ENCODE data around the gene KRT20. TPM values are rescaled to one million over a fixed set of nuclear protein-coding genes. Genes with fewer than 3 reads are reported as not detected.

KRT20 gene, protein sequence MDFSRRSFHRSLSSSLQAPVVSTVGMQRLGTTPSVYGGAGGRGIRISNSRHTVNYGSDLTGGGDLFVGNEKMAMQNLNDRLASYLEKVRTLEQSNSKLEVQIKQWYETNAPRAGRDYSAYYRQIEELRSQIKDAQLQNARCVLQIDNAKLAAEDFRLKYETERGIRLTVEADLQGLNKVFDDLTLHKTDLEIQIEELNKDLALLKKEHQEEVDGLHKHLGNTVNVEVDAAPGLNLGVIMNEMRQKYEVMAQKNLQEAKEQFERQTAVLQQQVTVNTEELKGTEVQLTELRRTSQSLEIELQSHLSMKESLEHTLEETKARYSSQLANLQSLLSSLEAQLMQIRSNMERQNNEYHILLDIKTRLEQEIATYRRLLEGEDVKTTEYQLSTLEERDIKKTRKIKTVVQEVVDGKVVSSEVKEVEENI
- total RNA-seq (2012; rRNA removed) (not detected in 2 replicates), polyA plus RNA-seq (2012; rRNA removed) (not detected in 2 replicates), Bru-seq, nascent RNA (not detected), BruChase-seq, experiment 1, labeled RNA remaining after a 6-hour chase (not detected), BruChase-seq, experiment 2, labeled RNA remaining after a 2-hour chase (not detected)
- polyA plus RNA-seq (2012; cell fraction: cytosol; rRNA removed), result not detected in 2 replicates
- not detected in 2 replicates for polyA plus RNA-seq (2012; cell fraction: nucleus; rRNA removed; ENCODE audit: low replicate concordance)
- long read RNA-seq, result 0 reads

DNA sequence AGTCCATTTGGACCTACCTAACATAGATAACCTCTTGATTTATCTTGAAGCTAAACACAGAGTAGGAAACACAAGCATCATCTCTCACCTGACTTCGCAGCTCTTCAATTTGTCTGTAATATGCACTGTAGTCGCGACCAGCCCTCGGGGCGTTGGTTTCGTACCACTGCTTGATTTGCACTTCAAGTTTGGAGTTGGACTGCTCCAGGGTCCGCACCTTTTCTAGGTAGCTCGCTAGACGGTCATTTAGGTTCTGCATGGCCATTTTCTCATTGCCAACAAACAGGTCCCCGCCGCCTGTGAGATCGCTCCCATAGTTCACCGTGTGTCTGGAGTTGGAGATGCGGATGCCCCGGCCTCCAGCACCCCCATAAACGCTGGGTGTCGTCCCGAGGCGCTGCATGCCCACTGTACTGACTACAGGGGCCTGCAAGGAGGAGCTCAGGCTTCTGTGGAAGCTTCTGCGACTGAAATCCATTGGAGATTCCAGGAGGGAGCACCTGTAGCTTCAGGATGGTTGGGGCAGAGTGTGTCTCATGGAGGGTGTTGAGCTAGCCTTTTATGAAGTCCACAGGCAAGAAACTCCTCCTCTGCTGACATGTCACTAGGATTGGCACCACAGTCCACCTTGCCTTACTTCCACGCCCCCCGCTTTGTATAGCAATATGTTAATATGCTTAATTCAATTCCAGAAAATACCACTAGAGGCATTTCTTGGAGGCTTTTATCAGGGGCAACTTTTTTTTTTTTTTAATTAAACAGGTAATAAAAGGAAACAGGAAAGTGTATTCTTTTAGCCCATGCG, at the start of gene KRT20:
KRT20 (minus strand) TSS at position 535 of the 805 bp plus-strand sequence; CDS start at position 478, 57 bp downstream.
- H3K9me3 ChIP-seq (ENCODE audit: control insufficient read depth, insufficient read depth, low read length), result no peaks in the 10 kb centered on the region
- no peak within 1 kb of the TSS for H3K18ac ChIP-seq (ENCODE audit: low read depth, low read length)
- BruUV-seq (replicated peaks), result no TSS peak
- H3K56ac ChIP-seq (ENCODE audit: extremely low read depth, insufficient read depth, low read length), result no peak within 1 kb of the TSS
- 88% methylated on average over 11 of the region's 23 CpGs; no CpG with 5 or more reads in 1 of the 2 experiments for WGBS, 2 experiments (ENCODE audit: extremely low coverage in 2 of 2, insufficient read length in 1 of 2)
- H3K36me3 ChIP-seq (ENCODE audit: control insufficient read depth, insufficient read depth, low read length), result no peaks in the 10 kb centered on the region
- ATAC-seq (ENCODE audit: low read depth) (no peak), DNase-seq (no peak)
- TF ChIP-seq MAFK (IDR thresholded peaks at IDR 0.05; ENCODE audit: low read depth, low read length), result no peak
- no peak for TF ChIP-seq MAZ (IDR thresholded peaks at IDR 0.05; ENCODE audit: borderline replicate concordance, low read depth, low read length)
- no peak for TF ChIP-seq ELK1 (IDR thresholded peaks at IDR 0.05; ENCODE audit: borderline replicate concordance, low read depth, low read length)
- no peak for TF ChIP-seq CEBPB (IDR thresholded peaks at IDR 0.05; ENCODE audit: low read depth, low read length)
- no peak for TF ChIP-seq BHLHE40 (IDR thresholded peaks at IDR 0.05; ENCODE audit: low read depth, low read length)
- TF ChIP-seq SMC3 (IDR thresholded peaks at IDR 0.05; ENCODE audit: low read depth, low read length), result no peak
- TF ChIP-seq RAD21 (IDR thresholded peaks at IDR 0.05; ENCODE audit: low read length), result no peak
- no peak for TF ChIP-seq RCOR1 (IDR thresholded peaks at IDR 0.05; ENCODE audit: insufficient replicate concordance, low read length)
- TF ChIP-seq USF2 (IDR thresholded peaks at IDR 0.05; ENCODE audit: low read depth, low read length), result no peak
- no peak for TF ChIP-seq POLR2A (IDR thresholded peaks at IDR 0.05; ENCODE audit: low read depth, low read length)
- TF ChIP-seq RFX5 (IDR thresholded peaks at IDR 0.05; ENCODE audit: low read depth, low read length), result no peak
- no peak for TF ChIP-seq NFE2L2 (IDR thresholded peaks at IDR 0.05; ENCODE audit: low read depth, low read length)
- TF ChIP-seq CHD1 (IDR thresholded peaks at IDR 0.05; ENCODE audit: low read depth, low read length), result no peak
- no peak for TF ChIP-seq FOS (IDR thresholded peaks at IDR 0.05; ENCODE audit: low read depth, low read length)
- no peak for TF ChIP-seq MXI1 (IDR thresholded peaks at IDR 0.05; ENCODE audit: borderline replicate concordance, low read depth, low read length)
- no peak within 1 kb of the TSS for H4K5ac ChIP-seq (ENCODE audit: low read depth, low read length)
- ChIA-PET POLR2A (ENCODE audit: unreplicated experiment) (no interaction called here), CTCF (interaction anchor here (0.9 to 1.5 kb wide), 2 partner anchors 18 to 470 kb away, joined by 3 to 10 read pairs; no protein-coding TSS in a partner anchor)
- H3K27ac ChIP-seq (ENCODE audit: insufficient read depth, low read length), result no peak within 1 kb of the TSS
- no peak within 1 kb of the TSS for H3K14ac ChIP-seq (replicated peaks; ENCODE audit: low read depth, low read length)
- no peak within 1 kb of the TSS for H4K8ac ChIP-seq (ENCODE audit: low read depth in 2 of 2, low read length in 2 of 2)
- intact Hi-C loops (cut with micrococcal nuclease), result no loop called here
- H2AFZ ChIP-seq (replicated peaks; ENCODE audit: low read length, poor library complexity), result peak within 1 kb of the TSS; percentile 58
- no peak within 1 kb of the TSS for H3K4me3 ChIP-seq (ENCODE audit: insufficient read depth, low read depth, low read length)
- in situ Hi-C loops (cut with MboI; ENCODE audit: low sequenced_read_pairs), result no loop called here
- no peak within 1 kb of the TSS for H2BK20ac ChIP-seq (ENCODE audit: low read depth, low read length)
- H4K91ac ChIP-seq (ENCODE audit: insufficient read depth, low read depth, low read length), result no peak within 1 kb of the TSS
- H3K4me1 ChIP-seq (ENCODE audit: control insufficient read depth, insufficient read depth, low read length), result no peaks in the 10 kb centered on the region
- H3K4ac ChIP-seq (ENCODE audit: low read depth, low read length), result no peak within 1 kb of the TSS
- no peak within 1 kb of the TSS for H2BK5ac ChIP-seq (ENCODE audit: low read depth, low read length, poor library complexity, severe bottlenecking)
- dilution Hi-C loops (cut with HindIII; ENCODE audit: low sequenced_read_pairs, unreplicated experiment), result no loop called here
- no peak within 1 kb of the TSS for H3K23ac ChIP-seq (ENCODE audit: low read depth, low read length)
- no peak within 1 kb of the TSS for H2BK15ac ChIP-seq (ENCODE audit: low read depth, low read length)
- H3K4me2 ChIP-seq (ENCODE audit: low read depth, low read length), result no peak within 1 kb of the TSS
- no peaks in the 10 kb centered on the region for H3K79me1 ChIP-seq (ENCODE audit: low read depth in 1 of 2, low read length in 2 of 2)
- H3K9me1 ChIP-seq (ENCODE audit: insufficient read depth, low read length), result no peaks in the 10 kb centered on the region
- H2AK5ac ChIP-seq (ENCODE audit: low read depth, low read length), result no peak within 1 kb of the TSS
- no peaks in the 10 kb centered on the region for H4K20me1 ChIP-seq (ENCODE audit: insufficient read depth, low read length)
- no peak within 1 kb of the TSS for H2BK120ac ChIP-seq (ENCODE audit: low read depth, low read length)
- H3K9ac ChIP-seq (ENCODE audit: low read depth, low read length), result no peak within 1 kb of the TSS
- H3K27me3 ChIP-seq (ENCODE audit: control insufficient read depth, insufficient read depth, low read length), result peaks cover 19% of the 10 kb centered on the region
- no peak within 1 kb of the TSS for H2AK9ac ChIP-seq (replicated peaks; ENCODE audit: low read depth, low read length, poor library complexity)
